Ascending aorta (tissue), 2 donors: ENCODE results near the gene FASLG. TPM values are rescaled to one million over a fixed set of nuclear protein-coding genes. Genes with fewer than 3 reads are reported as not detected.

ENCODE experiments used
- DNase-seq, 2 donors: peaks; one replicate each; pipeline ENCODE4 v3.0.0-alpha.2; 2019; ENCODE audit warnings: low spot score in 2 of 2
- H3K27ac ChIP-seq, 2 donors: fragments of 200-600 bp; sonication (generic); one replicate each; pipeline ENCODE4 v1.5.1; 2016 to 2017; ENCODE audit warnings: mild to moderate bottlenecking in 1 of 2
- H3K27me3 ChIP-seq: fragments of 200-600 bp; sonication (generic); one replicate; pipeline ENCODE4 v1.5.1; 2017
- H3K36me3 ChIP-seq, 2 donors: fragments of 200-600 bp; sonication (generic); one replicate each; pipeline ENCODE4 v1.5.1; 2016
- H3K4me1 ChIP-seq, 2 donors: fragments of 200-600 bp; sonication (generic); one replicate each; pipeline ENCODE4 v1.5.1; 2016 to 2017; ENCODE audit warnings: mild to moderate bottlenecking in 1 of 2
- H3K4me3 ChIP-seq, 2 donors: fragments of 200-600 bp; sonication (generic); one replicate each; pipeline ENCODE4 v1.5.1; 2016 to 2017; ENCODE audit warnings: mild to moderate bottlenecking in 1 of 2
- H3K9me3 ChIP-seq, 2 donors: fragments of 200-600 bp; sonication (generic); one replicate each; pipeline ENCODE4 v1.5.1; 2016
- CTCF ChIP-seq, 3 experiments: fragments of 200-600 bp in 2 of 3; fragments of 450-650 bp in 1 of 3; sonication (generic) in 2 of 3; IDR thresholded peaks; one replicate each; pipeline ENCODE4 v1.5.1; 2016 to 2019; ENCODE audit warnings: antibody characterized with exemption in 3 of 3, mild to moderate bottlenecking in 1 of 3, moderate library complexity in 1 of 3
- intact Hi-C: fragments of 100-400 bp; cut with DNase I; formaldehyde crosslinking; loops from one replicate; pipeline ENCODE4 v1.15.1; 2023
- total RNA-seq: library from RNA; depleted of rRNA; stranded (reverse); fragments of >200 nt; gene quantifications from one replicate; pipeline ENCODE4 v1.1.0, GENCODE V29; 2016

The FASLG gene
- total RNA-seq, 1 donor from 2014 or later: not detected

GRCh38 chr1:172628401-172628800, 30.5 kb upstream of the FASLG start:
- intact Hi-C loops: no loop called here
- Histone ChIP-seq H3K4me3 (no peak overlapping the region), H3K36me3 (no peaks in the 10 kb centered on the region), H3K27ac (no peak overlapping the region), H3K27me3 (no peaks in the 10 kb centered on the region), H3K9me3 (no peaks in the 10 kb centered on the region), H3K4me1 (no peaks in the 10 kb centered on the region)
- DNase-seq: no peak
- no peak for TF ChIP-seq CTCF (IDR thresholded peaks at IDR 0.05)

DNA sequence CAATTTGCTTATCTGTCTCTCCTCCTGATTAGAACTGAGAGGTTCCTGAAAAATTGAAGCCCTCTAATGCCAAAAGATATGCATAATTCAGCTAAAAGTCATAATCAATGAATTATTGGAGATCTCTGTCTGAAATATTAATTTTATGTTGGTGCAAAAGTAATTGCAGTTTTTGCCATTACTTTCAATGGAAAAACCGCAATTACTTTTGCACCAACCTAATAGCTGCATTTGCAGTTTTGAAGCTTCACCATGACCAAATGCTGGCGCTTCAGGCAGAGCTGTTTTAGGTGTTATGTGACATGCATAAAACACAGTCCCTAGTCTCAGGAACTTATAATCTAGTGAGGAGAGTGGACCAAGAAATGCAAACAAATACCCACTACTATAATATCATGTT, 29.7 kb upstream of the FASLG start:
- Histone ChIP-seq H3K27me3 (no peaks in the 10 kb centered on the region), H3K9me3 (no peaks in the 10 kb centered on the region), H3K36me3 (no peaks in the 10 kb centered on the region), H3K27ac (no peak overlapping the region), H3K4me1 (no peaks in the 10 kb centered on the region), H3K4me3 (no peak overlapping the region)
- TF ChIP-seq CTCF (IDR thresholded peaks at IDR 0.05): no peak
- DNase-seq: no peak
- intact Hi-C loops: no loop called here

GRCh38 chr1:172629638-172630037, 29.3 kb upstream of the FASLG start:
- H3K4me3 ChIP-seq: no peak overlapping the region
- intact Hi-C loops: no loop called here
- no peaks in the 10 kb centered on the region for H3K9me3 ChIP-seq
- no peaks in the 10 kb centered on the region for H3K27me3 ChIP-seq
- H3K4me1 ChIP-seq: no peaks in the 10 kb centered on the region
- H3K27ac ChIP-seq: no peak overlapping the region
- TF ChIP-seq CTCF (IDR thresholded peaks at IDR 0.05): no peak
- no peak for DNase-seq
- no peaks in the 10 kb centered on the region for H3K36me3 ChIP-seq

- TF ChIP-seq CTCF (IDR thresholded peaks at IDR 0.05): no peak
- DNase-seq: no peak
- H3K9me3 ChIP-seq: no peaks in the 10 kb centered on the region
- H3K27me3 ChIP-seq: no peaks in the 10 kb centered on the region
- no peaks in the 10 kb centered on the region for H3K4me1 ChIP-seq
- no peak overlapping the region for H3K27ac ChIP-seq
- H3K4me3 ChIP-seq: no peak overlapping the region
- intact Hi-C loops: no loop called here
- no peaks in the 10 kb centered on the region for H3K36me3 ChIP-seq
Observed at GRCh38 chr1:172630056-172630818, 28.7 kb upstream of the FASLG start.

GRCh38 chr1:172630868-172631267, 28.0 kb upstream of the FASLG start:
- Histone ChIP-seq H3K27ac (no peak overlapping the region), H3K9me3 (no peaks in the 10 kb centered on the region), H3K27me3 (no peaks in the 10 kb centered on the region), H3K36me3 (no peaks in the 10 kb centered on the region), H3K4me3 (no peak overlapping the region), H3K4me1 (no peaks in the 10 kb centered on the region)
- no peak for TF ChIP-seq CTCF (IDR thresholded peaks at IDR 0.05)
- no peak for DNase-seq
- intact Hi-C loops: no loop called here

DNA sequence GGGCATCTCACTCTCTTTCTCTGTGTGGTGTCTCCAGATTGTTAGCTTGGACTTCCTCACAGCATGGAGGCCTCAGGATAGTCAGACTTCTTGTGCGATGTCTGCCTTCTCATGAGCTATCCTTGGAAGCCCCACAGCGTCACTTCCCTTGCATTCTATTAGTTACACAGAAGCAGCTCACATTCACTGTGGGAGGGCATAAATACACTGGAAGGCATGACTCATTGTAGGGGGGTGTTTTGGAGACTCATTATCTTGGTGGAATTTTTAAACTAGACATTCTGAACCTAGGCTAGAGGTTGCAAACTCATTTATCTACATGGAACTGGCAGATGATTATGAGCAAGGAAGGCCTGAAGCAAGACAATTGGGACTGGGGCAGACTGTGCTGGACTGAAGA, 21.4 kb upstream of the FASLG start:
- H3K4me3 ChIP-seq: no peak overlapping the region
- TF ChIP-seq CTCF (IDR thresholded peaks at IDR 0.05): no peak
- H3K4me1 ChIP-seq: no peaks in the 10 kb centered on the region
- intact Hi-C loops: no loop called here
- H3K27ac ChIP-seq: no peak overlapping the region
- H3K27me3 ChIP-seq: no peaks in the 10 kb centered on the region
- no peaks in the 10 kb centered on the region for H3K9me3 ChIP-seq
- no peaks in the 10 kb centered on the region for H3K36me3 ChIP-seq
- DNase-seq: no peak
